ENCODE results near the gene IL11RA.

- TF ChIP-seq, protein P1, sequence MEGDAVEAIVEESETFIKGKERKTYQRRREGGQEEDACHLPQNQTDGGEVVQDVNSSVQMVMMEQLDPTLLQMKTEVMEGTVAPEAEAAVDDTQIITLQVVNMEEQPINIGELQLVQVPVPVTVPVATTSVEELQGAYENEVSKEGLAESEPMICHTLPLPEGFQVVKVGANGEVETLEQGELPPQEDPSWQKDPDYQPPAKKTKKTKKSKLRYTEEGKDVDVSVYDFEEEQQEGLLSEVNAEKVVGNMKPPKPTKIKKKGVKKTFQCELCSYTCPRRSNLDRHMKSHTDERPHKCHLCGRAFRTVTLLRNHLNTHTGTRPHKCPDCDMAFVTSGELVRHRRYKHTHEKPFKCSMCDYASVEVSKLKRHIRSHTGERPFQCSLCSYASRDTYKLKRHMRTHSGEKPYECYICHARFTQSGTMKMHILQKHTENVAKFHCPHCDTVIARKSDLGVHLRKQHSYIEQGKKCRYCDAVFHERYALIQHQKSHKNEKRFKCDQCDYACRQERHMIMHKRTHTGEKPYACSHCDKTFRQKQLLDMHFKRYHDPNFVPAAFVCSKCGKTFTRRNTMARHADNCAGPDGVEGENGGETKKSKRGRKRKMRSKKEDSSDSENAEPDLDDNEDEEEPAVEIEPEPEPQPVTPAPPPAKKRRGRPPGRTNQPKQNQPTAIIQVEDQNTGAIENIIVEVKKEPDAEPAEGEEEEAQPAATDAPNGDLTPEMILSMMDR (IDR thresholded peaks at IDR 0.05), result no peak
- TF ChIP-seq ZFX (IDR thresholded peaks at IDR 0.05; ENCODE audit: borderline replicate concordance), result no peak
These were observed 37.1 kb downstream of the IL11RA start for GRCh38 chr9:34689116-34689470.
